ENCODE data around the gene CRIM1. TPM values are rescaled to one million over a fixed set of nuclear protein-coding genes. Genes with fewer than 3 reads are reported as not detected.

Gene CRIM1
- total RNA-seq, 1 experiment from 2014 or later, result 21.4 TPM

DNA sequence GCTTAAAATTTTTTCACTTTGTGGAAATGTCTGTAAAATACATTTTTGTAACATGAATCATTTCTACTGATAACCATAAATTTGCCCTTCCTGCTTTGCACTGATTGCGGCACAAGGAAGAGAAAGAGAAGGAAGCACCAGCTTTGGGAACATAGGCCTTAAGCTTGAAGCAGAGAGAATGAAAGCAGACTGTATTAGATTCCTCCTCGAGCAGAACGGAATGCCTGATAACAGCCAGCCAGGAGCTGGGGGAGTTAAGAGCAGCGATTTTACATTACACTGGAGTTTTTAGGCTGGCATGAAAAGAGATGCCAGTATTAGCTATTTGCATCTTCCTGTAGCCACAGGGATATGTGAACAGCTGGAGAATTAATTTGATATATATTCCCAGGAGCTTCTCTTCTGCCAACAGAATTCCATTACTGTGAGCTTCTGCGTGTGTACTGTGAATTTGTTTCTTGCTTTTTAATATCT, 33.5 kb downstream of the CRIM1 start:
- DNase-seq, result no peak

GRCh38 chr2:36389577-36389976, 34.0 kb downstream of the CRIM1 start:
- DNase-seq, result no peak
- H3K27me3 ChIP-seq (ENCODE audit: control insufficient read depth, insufficient read depth, low read length), result no peaks in the 10 kb centered on the region
- H3K4me3 ChIP-seq (ENCODE audit: insufficient read depth, low read depth, low read length), result no peak overlapping the region
- H3K36me3 ChIP-seq (replicated peaks; ENCODE audit: control insufficient read depth, insufficient read depth, low read length), result no peaks in the 10 kb centered on the region; the same call in 1 of the 2 replicates

More for the DNA sequence above, 33.5 kb downstream of the CRIM1 start:
- H3K36me3 ChIP-seq (replicated peaks; ENCODE audit: control insufficient read depth, insufficient read depth, low read length), result no peaks in the 10 kb centered on the region; the same call in 1 of the 2 replicates
- no peaks in the 10 kb centered on the region for H3K27me3 ChIP-seq (ENCODE audit: control insufficient read depth, insufficient read depth, low read length)
- H3K4me3 ChIP-seq (ENCODE audit: insufficient read depth, low read depth, low read length), result no peak overlapping the region

DNA sequence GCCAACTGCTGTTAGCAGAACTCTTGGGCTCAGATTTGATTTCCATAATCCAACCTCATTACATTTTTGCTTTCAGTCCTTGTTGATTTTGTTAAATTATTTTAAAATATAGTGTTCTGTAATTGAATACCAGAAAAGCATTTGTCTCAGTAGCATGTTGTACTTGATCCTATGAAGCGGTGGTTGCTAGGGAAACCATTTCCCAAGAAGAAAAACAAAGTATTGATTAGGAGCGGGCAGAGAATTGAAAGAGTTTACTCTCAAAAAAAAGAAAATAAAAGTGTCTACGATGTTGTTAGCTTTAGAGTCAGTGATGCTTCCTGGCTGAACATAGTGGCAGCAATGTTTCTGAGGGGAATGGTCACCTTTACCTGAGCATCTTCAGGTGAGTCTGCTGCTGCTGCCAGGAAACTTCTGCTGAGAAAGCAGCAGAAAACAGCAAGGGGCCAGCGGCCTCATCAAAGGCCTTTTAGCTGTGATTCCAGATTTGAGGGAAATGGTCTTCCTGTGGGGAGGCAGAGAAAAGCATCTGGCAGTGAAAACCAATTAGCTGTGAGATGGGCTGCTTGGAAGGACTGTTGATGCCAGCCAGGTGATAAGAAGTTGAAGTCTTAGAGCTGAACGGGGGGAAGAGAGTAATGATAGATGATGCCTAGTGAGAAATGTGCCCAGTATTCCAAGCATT, 37.1 kb downstream of the CRIM1 start:
- no peak for DNase-seq
- Histone ChIP-seq H3K36me3 (replicated peaks; ENCODE audit: control insufficient read depth, insufficient read depth, low read length) (no peaks in the 10 kb centered on the region; the same call in 1 of the 2 replicates), H3K27me3 (ENCODE audit: control insufficient read depth, insufficient read depth, low read length) (no peaks in the 10 kb centered on the region), H3K4me3 (ENCODE audit: insufficient read depth, low read depth, low read length) (no peak overlapping the region)

GRCh38 chr2:36393738-36394256, 38.2 kb downstream of the CRIM1 start:
- H3K36me3 ChIP-seq (replicated peaks; ENCODE audit: control insufficient read depth, insufficient read depth, low read length), result no peaks in the 10 kb centered on the region; the same call in 1 of the 2 replicates
- no peak overlapping the region for H3K4me3 ChIP-seq (ENCODE audit: insufficient read depth, low read depth, low read length)
- no peak for DNase-seq
- no peaks in the 10 kb centered on the region for H3K27me3 ChIP-seq (ENCODE audit: control insufficient read depth, insufficient read depth, low read length)

- no peak overlapping the region for H3K4me3 ChIP-seq (ENCODE audit: insufficient read depth, low read depth, low read length)
- H3K27me3 ChIP-seq (ENCODE audit: control insufficient read depth, insufficient read depth, low read length), result no peaks in the 10 kb centered on the region
- no peaks in the 10 kb centered on the region; the same call in 1 of the 2 replicates for H3K36me3 ChIP-seq (replicated peaks; ENCODE audit: control insufficient read depth, insufficient read depth, low read length)
- no peak for DNase-seq
Observed at GRCh38 chr2:36394804-36395203, 39.2 kb downstream of the CRIM1 start.

GRCh38 chr2:36395866-36396265, 40.3 kb downstream of the CRIM1 start:
- H3K4me3 ChIP-seq (ENCODE audit: insufficient read depth, low read depth, low read length), result no peak overlapping the region
- no peak for DNase-seq
- H3K36me3 ChIP-seq (replicated peaks; ENCODE audit: control insufficient read depth, insufficient read depth, low read length), result no peaks in the 10 kb centered on the region
- H3K27me3 ChIP-seq (ENCODE audit: control insufficient read depth, insufficient read depth, low read length), result no peaks in the 10 kb centered on the region

DNA sequence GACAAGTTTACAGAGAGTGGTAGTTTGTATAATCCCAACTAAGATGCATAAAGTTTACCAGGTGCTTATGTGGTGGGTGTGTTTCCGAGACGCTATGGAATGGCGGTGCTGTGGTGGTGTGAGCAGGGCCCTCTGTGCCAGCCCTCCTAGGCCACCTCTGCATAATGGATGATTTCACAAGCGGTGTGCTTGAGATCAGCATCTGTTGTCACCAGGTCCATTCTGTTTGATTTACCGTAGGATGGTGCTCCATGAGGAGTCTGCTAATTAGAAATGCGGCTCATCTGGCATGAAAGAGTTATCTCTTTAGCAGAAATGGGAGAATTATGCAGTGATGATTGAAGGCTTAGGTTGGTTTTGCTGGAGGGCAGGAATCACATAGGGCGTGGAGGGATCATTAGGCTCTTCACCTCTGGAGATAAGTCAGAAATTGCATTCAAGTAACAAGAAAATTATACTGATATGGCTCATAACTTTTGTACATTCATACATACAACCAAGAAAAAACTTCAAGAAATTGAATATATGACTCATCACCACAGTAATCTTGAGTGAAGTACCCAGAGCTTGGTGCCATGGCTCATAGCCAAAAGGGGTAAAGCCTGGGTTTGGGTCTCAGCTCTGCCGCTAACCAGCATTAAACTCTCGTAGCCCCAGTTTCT, 41.4 kb downstream of the CRIM1 start:
- DNase-seq, result no peak
- H3K36me3 ChIP-seq (replicated peaks; ENCODE audit: control insufficient read depth, insufficient read depth, low read length), result no peaks in the 10 kb centered on the region
- no peak overlapping the region for H3K4me3 ChIP-seq (ENCODE audit: insufficient read depth, low read depth, low read length)
- H3K27me3 ChIP-seq (ENCODE audit: control insufficient read depth, insufficient read depth, low read length), result no peaks in the 10 kb centered on the region

GRCh38 chr2:36397728-36398413, 42.3 kb downstream of the CRIM1 start:
- no peak for DNase-seq
- no peak overlapping the region for H3K4me3 ChIP-seq (ENCODE audit: insufficient read depth, low read depth, low read length)
- H3K36me3 ChIP-seq (replicated peaks; ENCODE audit: control insufficient read depth, insufficient read depth, low read length), result no peaks in the 10 kb centered on the region
- H3K27me3 ChIP-seq (ENCODE audit: control insufficient read depth, insufficient read depth, low read length), result no peaks in the 10 kb centered on the region

- no peak for DNase-seq
- Histone ChIP-seq H3K27me3 (ENCODE audit: control insufficient read depth, insufficient read depth, low read length) (no peaks in the 10 kb centered on the region), H3K4me3 (ENCODE audit: insufficient read depth, low read depth, low read length) (no peak overlapping the region), H3K36me3 (replicated peaks; ENCODE audit: control insufficient read depth, insufficient read depth, low read length) (no peaks in the 10 kb centered on the region)
Observed at GRCh38 chr2:36399050-36399449, 43.5 kb downstream of the CRIM1 start.

DNA sequence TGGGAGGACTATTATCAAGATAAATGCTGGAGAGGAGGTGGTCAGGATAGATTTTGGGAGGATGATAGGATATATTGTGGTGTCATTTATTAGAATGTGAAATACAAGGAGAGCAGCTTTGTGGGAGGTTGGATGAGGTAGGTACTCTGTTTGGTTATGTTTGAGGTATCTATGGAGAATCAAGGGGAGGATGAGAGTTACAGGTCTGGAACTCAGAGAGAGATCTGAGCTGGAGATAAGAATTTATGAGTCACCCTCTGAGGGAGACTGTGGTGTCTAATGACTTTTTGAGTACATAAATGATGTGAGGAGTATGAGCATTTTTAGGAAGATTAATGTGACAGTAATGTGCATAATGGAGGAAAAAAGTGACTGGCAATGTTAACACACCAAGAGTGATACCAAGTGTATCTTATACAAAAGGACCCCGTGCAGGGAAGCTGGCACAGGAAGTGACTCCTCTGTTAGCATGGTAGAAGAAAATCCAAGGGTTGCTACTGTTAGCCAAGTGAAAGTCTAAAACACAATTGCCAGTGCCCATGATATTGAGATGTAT, 48.2 kb downstream of the CRIM1 start:
- DNase-seq, result no peak
- H3K4me3 ChIP-seq (ENCODE audit: insufficient read depth, low read depth, low read length), result no peak overlapping the region
- no peaks in the 10 kb centered on the region for H3K36me3 ChIP-seq (replicated peaks; ENCODE audit: control insufficient read depth, insufficient read depth, low read length)
- no peaks in the 10 kb centered on the region for H3K27me3 ChIP-seq (ENCODE audit: control insufficient read depth, insufficient read depth, low read length)

GRCh38 chr2:36404318-36404717, 48.7 kb downstream of the CRIM1 start:
- no peaks in the 10 kb centered on the region for H3K36me3 ChIP-seq (replicated peaks; ENCODE audit: control insufficient read depth, insufficient read depth, low read length)
- DNase-seq, result no peak
- H3K4me3 ChIP-seq (ENCODE audit: insufficient read depth, low read depth, low read length), result no peak overlapping the region
- no peaks in the 10 kb centered on the region for H3K27me3 ChIP-seq (ENCODE audit: control insufficient read depth, insufficient read depth, low read length)

DNA sequence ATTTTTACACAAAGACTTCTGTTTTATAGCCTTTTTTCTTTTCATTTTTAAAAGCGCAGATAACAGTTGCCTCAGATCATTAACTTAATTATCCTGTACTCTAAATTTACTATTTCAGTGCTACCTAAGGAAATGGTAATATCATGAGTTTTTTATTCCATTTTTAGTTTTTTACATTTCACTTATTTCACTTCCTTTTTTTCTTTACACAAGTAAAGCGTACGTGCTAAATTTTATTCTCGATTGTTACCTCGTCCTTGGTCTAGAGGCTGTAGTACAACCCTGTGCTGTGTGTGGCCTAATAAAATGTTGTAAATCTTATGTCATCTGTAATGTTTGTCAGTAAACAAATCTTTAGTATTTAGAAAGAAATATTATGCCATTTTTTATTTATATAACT, 49.2 kb downstream of the CRIM1 start:
- Histone ChIP-seq H3K27me3 (ENCODE audit: control insufficient read depth, insufficient read depth, low read length) (no peaks in the 10 kb centered on the region), H3K4me3 (ENCODE audit: insufficient read depth, low read depth, low read length) (no peak overlapping the region), H3K36me3 (replicated peaks; ENCODE audit: control insufficient read depth, insufficient read depth, low read length) (no peaks in the 10 kb centered on the region)
- DNase-seq, result no peak

DNA sequence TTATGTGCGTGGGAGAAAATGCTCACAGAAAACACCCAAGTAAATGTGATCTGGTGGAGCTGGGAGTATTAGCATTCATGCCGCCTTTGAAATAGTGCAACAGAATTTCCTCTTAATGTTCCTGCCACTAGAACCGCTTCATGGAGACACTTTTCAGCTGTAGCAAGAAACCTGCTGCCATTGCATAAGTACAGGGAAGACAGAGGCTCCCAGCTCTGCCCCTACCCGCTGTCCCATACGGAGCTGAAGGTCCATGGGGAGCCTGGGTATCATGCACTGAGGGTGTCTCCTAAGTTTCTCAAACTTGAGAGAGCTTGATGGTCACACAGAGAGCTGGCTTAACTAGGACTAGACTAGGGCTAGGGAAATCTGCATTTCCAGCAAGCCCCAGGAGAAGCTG, 49.6 kb downstream of the CRIM1 start:
- no peaks in the 10 kb centered on the region for H3K36me3 ChIP-seq (replicated peaks; ENCODE audit: control insufficient read depth, insufficient read depth, low read length)
- DNase-seq, result no peak
- no peak overlapping the region for H3K4me3 ChIP-seq (ENCODE audit: insufficient read depth, low read depth, low read length)
- no peaks in the 10 kb centered on the region for H3K27me3 ChIP-seq (ENCODE audit: control insufficient read depth, insufficient read depth, low read length)

DNA sequence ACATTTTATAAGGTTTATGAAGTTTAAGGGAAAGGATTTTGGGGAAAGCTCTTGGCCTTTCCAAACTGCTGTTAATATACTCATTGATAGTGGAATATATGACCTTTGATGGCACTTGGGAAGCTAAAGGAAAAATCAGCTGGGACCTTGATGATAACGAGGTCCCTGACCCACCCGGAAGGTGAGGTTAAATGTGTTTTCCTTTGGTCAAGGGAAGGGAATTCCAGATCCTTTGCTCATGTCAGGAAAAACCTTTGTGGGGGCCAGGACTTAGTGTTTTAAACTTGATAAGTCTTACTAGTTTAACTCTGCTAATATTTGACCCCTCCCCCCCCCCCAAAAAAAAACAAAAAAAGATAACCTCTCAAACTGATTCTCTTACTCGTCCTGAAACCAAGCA, 50.7 kb downstream of the CRIM1 start:
- Histone ChIP-seq H3K27me3 (ENCODE audit: control insufficient read depth, insufficient read depth, low read length) (no peaks in the 10 kb centered on the region), H3K36me3 (replicated peaks; ENCODE audit: control insufficient read depth, insufficient read depth, low read length) (no peaks in the 10 kb centered on the region), H3K4me3 (ENCODE audit: insufficient read depth, low read depth, low read length) (no peak overlapping the region)
- no peak for DNase-seq
